ENCODE results near the gene ACOT6. TPM values are rescaled to one million over a fixed set of nuclear protein-coding genes. Genes with fewer than 3 reads are reported as not detected.

Gene ACOT6
- polyA plus RNA-seq, 4 donors = 0.04 to 0.54 TPM; not detected in 2

- no peak overlapping the region for H3K27ac ChIP-seq (ENCODE audit: low read depth in 1 of 3, low read length in 2 of 3)
- FAIRE-seq = no peak
- peaks cover 0 to 2% (median 0%) of the 10 kb centered on the region in 3 donors for H3K4me1 ChIP-seq (ENCODE audit: control insufficient read depth in 3 of 3, insufficient read depth in 2 of 3, low read depth in 1 of 3, low read length in 2 of 3)
- no peak overlapping the region for H3K4me3 ChIP-seq (ENCODE audit: low read depth in 1 of 3, low read length in 3 of 3)
- H3K36me3 ChIP-seq (ENCODE audit: control insufficient read depth in 3 of 3, insufficient read depth in 2 of 3, low read depth in 1 of 3, low read length in 3 of 3) = peaks cover 0 to 3% (median 3%) of the 10 kb centered on the region in 3 donors
- H3K9me3 ChIP-seq (ENCODE audit: control insufficient read depth in 2 of 2, insufficient read depth in 1 of 2, low read depth in 1 of 2, low read length in 1 of 2) = no peaks in the 10 kb centered on the region
- no peaks in the 10 kb centered on the region for H3K27me3 ChIP-seq (ENCODE audit: control insufficient read depth in 3 of 3, insufficient read depth in 3 of 3, low read length in 3 of 3)
- peak; percentile 13 to 29 for DNase-seq
These were observed 51.4 kb downstream of the ACOT6 start for GRCh38 chr14:73663548-73664212.

GRCh38 chr14:73665130-73665529 is 52.8 kb downstream of the ACOT6 start:
- Histone ChIP-seq H3K4me3 (ENCODE audit: low read depth in 1 of 3, low read length in 3 of 3) (no peak overlapping the region), H3K27ac (ENCODE audit: low read depth in 1 of 3, low read length in 2 of 3) (no peak overlapping the region), H3K9me3 (ENCODE audit: control insufficient read depth in 2 of 2, insufficient read depth in 1 of 2, low read depth in 1 of 2, low read length in 1 of 2) (no peaks in the 10 kb centered on the region), H3K36me3 (ENCODE audit: control insufficient read depth in 3 of 3, insufficient read depth in 2 of 3, low read depth in 1 of 3, low read length in 3 of 3) (peaks cover 0 to 3% (median 0%) of the 10 kb centered on the region in 3 donors), H3K4me1 (ENCODE audit: control insufficient read depth in 3 of 3, insufficient read depth in 2 of 3, low read depth in 1 of 3, low read length in 2 of 3) (peaks cover 0 to 2% (median 0%) of the 10 kb centered on the region in 3 donors), H3K27me3 (ENCODE audit: control insufficient read depth in 3 of 3, insufficient read depth in 3 of 3, low read length in 3 of 3) (no peaks in the 10 kb centered on the region)
- 91 to 99% (median 93%) methylated on average over 2 of the region's 2 CpGs for WGBS, 3 donors
- FAIRE-seq = no peak
- no peak for DNase-seq

GRCh38 chr14:73666583-73666982 is 54.3 kb downstream of the ACOT6 start:
- no peak for FAIRE-seq
- Histone ChIP-seq H3K36me3 (ENCODE audit: control insufficient read depth in 3 of 3, insufficient read depth in 2 of 3, low read depth in 1 of 3, low read length in 3 of 3) (no peaks in the 10 kb centered on the region), H3K9me3 (ENCODE audit: control insufficient read depth in 2 of 2, insufficient read depth in 1 of 2, low read depth in 1 of 2, low read length in 1 of 2) (no peaks in the 10 kb centered on the region), H3K27ac (ENCODE audit: low read depth in 1 of 3, low read length in 2 of 3) (no peak overlapping the region), H3K4me3 (ENCODE audit: low read depth in 1 of 3, low read length in 3 of 3) (no peak overlapping the region), H3K27me3 (ENCODE audit: control insufficient read depth in 3 of 3, insufficient read depth in 3 of 3, low read length in 3 of 3) (no peaks in the 10 kb centered on the region), H3K4me1 (ENCODE audit: control insufficient read depth in 3 of 3, insufficient read depth in 2 of 3, low read depth in 1 of 3, low read length in 2 of 3) (peaks cover 0 to 2% (median 0%) of the 10 kb centered on the region in 3 donors)
- no peak for DNase-seq
- WGBS, 3 donors = 89 to 92% (median 90%) methylated on average over 5 of the region's 5 CpGs

GRCh38 chr14:73667854-73668253 is 55.5 kb downstream of the ACOT6 start:
- WGBS, 3 donors = 86 to 100% (median 93%) methylated on average over 3 of the region's 3 CpGs
- H3K4me3 ChIP-seq (ENCODE audit: low read depth in 1 of 3, low read length in 3 of 3) = no peak overlapping the region
- FAIRE-seq (no peak), DNase-seq (no peak)
- no peaks in the 10 kb centered on the region for H3K9me3 ChIP-seq (ENCODE audit: control insufficient read depth in 2 of 2, insufficient read depth in 1 of 2, low read depth in 1 of 2, low read length in 1 of 2)
- peaks cover 0 to 2% (median 0%) of the 10 kb centered on the region in 3 donors for H3K4me1 ChIP-seq (ENCODE audit: control insufficient read depth in 3 of 3, insufficient read depth in 2 of 3, low read depth in 1 of 3, low read length in 2 of 3)
- H3K36me3 ChIP-seq (ENCODE audit: control insufficient read depth in 3 of 3, insufficient read depth in 2 of 3, low read depth in 1 of 3, low read length in 3 of 3) = no peaks in the 10 kb centered on the region
- no peak overlapping the region for H3K27ac ChIP-seq (ENCODE audit: low read depth in 1 of 3, low read length in 2 of 3)
- H3K27me3 ChIP-seq (ENCODE audit: control insufficient read depth in 3 of 3, insufficient read depth in 3 of 3, low read length in 3 of 3) = no peaks in the 10 kb centered on the region

Other genes starting within 250 kb of the ACOT6 start
- 10 to 100 TPM; 38.5 to 87.9 (median 55.4) TPM for gene NUMB, start 154.0 kb upstream of the ACOT6 start, polyA plus RNA-seq
- gene RIOX1, start 121.6 kb upstream of the ACOT6 start, polyA plus RNA-seq = 1 to 10 TPM; 5.4 to 7.4 (median 6.7) TPM
- 10 to 100 TPM in 2 of 4 donors, 1 to 10 TPM in 2; 3.6 to 30.0 (median 10.1) TPM for gene ACOT1, start 75.4 kb upstream of the ACOT6 start, polyA plus RNA-seq
- gene HEATR4, start 53.6 kb upstream of the ACOT6 start, polyA plus RNA-seq = 1 to 10 TPM in 2 of 4 donors, under 1 TPM in 2; 0.03 to 4.2 (median 1.2) TPM
- gene ACOT2, start 43.3 kb upstream of the ACOT6 start, polyA plus RNA-seq = 10 to 100 TPM; 25.0 to 89.9 (median 45.9) TPM
- 10 to 100 TPM in 2 of 4 donors, 1 to 10 TPM in 2; 2.5 to 12.7 (median 7.5) TPM for gene ACOT4, start 20.6 kb upstream of the ACOT6 start, polyA plus RNA-seq
- 1 to 10 TPM in 3 of 4 donors, under 1 TPM in 1; 0.54 to 5.4 (median 3.0) TPM for gene DNAL1, start 32.5 kb downstream of the ACOT6 start, polyA plus RNA-seq
- 10 to 100 TPM; 10.8 to 23.5 (median 14.6) TPM for gene PNMA1, start 101.9 kb downstream of the ACOT6 start, polyA plus RNA-seq
- gene PTGR2, start 239.3 kb downstream of the ACOT6 start, polyA plus RNA-seq = 10 to 100 TPM in 3 of 4 donors, 1 to 10 TPM in 1; 8.2 to 15.7 (median 13.4) TPM